HepG2 (cell line): ENCODE measurements around the gene SLC45A3. TPM values are rescaled to one million over a fixed set of nuclear protein-coding genes. Genes with fewer than 3 reads are reported as not detected.

Experiments
- ADNP ChIP-seq: sonication (generic); formaldehyde crosslinking; IDR thresholded peaks from 2 replicates; pipeline ENCODE4 v1.4.0; 2020; ENCODE audit warnings: missing genetic modification reagents
- CREBL2 ChIP-seq: sonication (generic); formaldehyde crosslinking; IDR thresholded peaks from 2 replicates; pipeline ENCODE4 v1.8.1; 2023; ENCODE audit warnings: missing genetic modification reagents, mild to moderate bottlenecking, borderline replicate concordance
- E2F1 ChIP-seq: sonication (generic); formaldehyde crosslinking; IDR thresholded peaks from 2 replicates; pipeline ENCODE4 v1.5.0; 2020; ENCODE audit warnings: missing genetic modification reagents
- IKZF1 ChIP-seq: fragments of 450-650 bp; IDR thresholded peaks from 2 replicates; pipeline ENCODE4 v1.7.1; 2016
- KAT7 ChIP-seq: IDR thresholded peaks from 2 replicates; pipeline ENCODE4 v1.6.1; 2018; ENCODE audit warnings: borderline replicate concordance, missing compliant biosample characterization
- NFRKB ChIP-seq: fragments of 450-650 bp; IDR thresholded peaks from 2 replicates; pipeline ENCODE4 v1.6.1; 2017
- NR2F6 ChIP-seq, 2 experiments: IDR thresholded peaks; 2 replicates each; pipeline ENCODE4 v1.6.1; 2016; ENCODE audit warnings: antibody characterized with exemption in 1 of 2, mild to moderate bottlenecking in 1 of 2
- ONECUT2 ChIP-seq: sonication (generic); formaldehyde crosslinking; IDR thresholded peaks from 2 replicates; pipeline ENCODE4 v1.4.0; 2020; ENCODE audit warnings: missing genetic modification reagents
- PRDM4 ChIP-seq: sonication (generic); formaldehyde crosslinking; IDR thresholded peaks from 2 replicates; pipeline ENCODE4 v1.9.0; 2021; ENCODE audit warnings: missing genetic modification reagents, borderline replicate concordance
- USF2 ChIP-seq, 2 experiments: sonication (generic) in 1 of 2; formaldehyde crosslinking in 1 of 2; IDR thresholded peaks; 2 replicates each; pipeline versions ENCODE4 v1.5.1 to v1.6.1; 2011 to 2020; ENCODE audit warnings: borderline replicate concordance in 1 of 2, low read depth in 1 of 2, low read length in 1 of 2, mild to moderate bottlenecking in 1 of 2, missing genetic modification reagents in 1 of 2, moderate library complexity in 1 of 2
- ZBTB43 ChIP-seq: sonication (generic); formaldehyde crosslinking; conservative IDR thresholded peaks from 2 replicates; pipeline ENCODE4 v1.4.0; 2020; ENCODE audit warnings: missing genetic modification reagents
- ZBTB46 ChIP-seq: sonication (generic); formaldehyde crosslinking; IDR thresholded peaks from 2 replicates; pipeline ENCODE4 v1.4.0; 2020; ENCODE audit warnings: mild to moderate bottlenecking, missing genetic modification reagents, borderline replicate concordance
- ZNF292 ChIP-seq: sonication (generic); formaldehyde crosslinking; IDR thresholded peaks from 2 replicates; pipeline ENCODE4 v1.8.1; 2022; ENCODE audit warnings: mild to moderate bottlenecking, low read depth, missing genetic modification reagents, borderline replicate concordance
- ZNF546 ChIP-seq: sonication (generic); formaldehyde crosslinking; conservative IDR thresholded peaks from 2 replicates; pipeline ENCODE4 v1.8.1; 2023; ENCODE audit warnings: mild to moderate bottlenecking, missing genetic modification reagents
- ZNF724P ChIP-seq: sonication (generic); formaldehyde crosslinking; IDR thresholded peaks from 2 replicates; pipeline ENCODE4 v1.8.0; 2022; ENCODE audit warnings: missing genetic modification reagents, borderline replicate concordance
- ZNF766 ChIP-seq: sonication (generic); formaldehyde crosslinking; IDR thresholded peaks from 2 replicates; pipeline ENCODE4 v1.5.0; 2020; ENCODE audit warnings: missing genetic modification reagents, borderline replicate concordance
- ZSCAN25 ChIP-seq: sonication (generic); formaldehyde crosslinking; IDR thresholded peaks from 2 replicates; pipeline ENCODE4 v1.8.0; 2022; ENCODE audit warnings: mild to moderate bottlenecking, missing genetic modification reagents
- polyA plus RNA-seq, 8 experiments: library from polyadenylated mRNA; depleted of rRNA in 3 of 8; stranded (reverse) in 7 of 8; unstranded in 1 of 8; fragments of >200 nt; fragmentation: Illumina TruSeq in 4 of 8; extraction: Trizol in 4 of 8; gene quantifications; 2 replicates each; pipeline versions ENCODE4 v1.2.1 to v1.2.3, GENCODE V29; 2011 to 2016; ENCODE audit warnings: low read depth in 4 of 8, missing spikeins in 1 of 8, mixed read lengths in 1 of 8; ENCODE audit not compliant: insufficient read depth in 1 of 8
- total RNA-seq, 5 experiments: library from RNA; depleted of rRNA; stranded (reverse); fragments of >200 nt; fragmentation: Illumina TruSeq; extraction: Trizol; gene quantifications; 2 replicates each; pipeline ENCODE4 v1.2.3, GENCODE V29; 2016; ENCODE audit warnings: low read depth in 1 of 5

SLC45A3 gene
- total and polyA plus RNA-seq, 2 of the 13 experiments (the other 11 are each of a cell fraction or from before 2014, with no cell fraction given) = 3.4 to 4.1 TPM

- TF ChIP-seq ZBTB46 (CRISPR knock-in tag) (no peak), CREBL2 (no peak), NFRKB (no peak), USF2 (IDR thresholded peaks at IDR 0.05; ENCODE audit: low read depth, low read length) (no peak), USF2 (CRISPR knock-in tag; IDR thresholded peaks at IDR 0.05; ENCODE audit: borderline replicate concordance) (no peak), ZNF546 (CRISPR knock-in tag) (no peak), ONECUT2 (CRISPR knock-in tag) (no peak), IKZF1 (no peak), ZNF766 (CRISPR knock-in tag) (peak; percentile 66; the same call in 1 of the 2 replicates), NR2F6 (IDR thresholded peaks at IDR 0.05) (no peak), NR2F6 (CRISPR knock-in tag; IDR thresholded peaks at IDR 0.05) (peak; percentile 42; the same call in 1 of the 2 replicates), E2F1 (CRISPR knock-in tag) (no peak; the same call in 1 of the 2 replicates), ADNP (no peak), ZNF724P (CRISPR knock-in tag) (peak; percentile 60; the same call in 1 of the 2 replicates), KAT7 (peak; percentile 64; the same call in 1 of the 2 replicates), ZBTB43 (CRISPR knock-in tag) (no peak), ZNF292 (CRISPR knock-in tag) (no peak), PRDM4 (CRISPR knock-in tag) (no peak), ZSCAN25 (CRISPR knock-in tag) (peak; percentile 71)
Observed at GRCh38 chr1:205631768-205632668, 48.3 kb downstream of the SLC45A3 start, which contains the start of gene ELK4 (continued).
